ENCODE results near the gene NCBP1.
A peak's percentile ranks its signal among the peaks of the same experiment; 100 is the strongest.
"Not testable (repeated sequence)": the region's sequence is repeated elsewhere in the genome, so short reads cannot be mapped to it uniquely, and the experiment has no call there.

The NCBP1 gene

GRCh38 chr9:97675655-97676054 lies 42.0 kb downstream of the NCBP1 start:
- DNase-seq: no peak

DNA sequence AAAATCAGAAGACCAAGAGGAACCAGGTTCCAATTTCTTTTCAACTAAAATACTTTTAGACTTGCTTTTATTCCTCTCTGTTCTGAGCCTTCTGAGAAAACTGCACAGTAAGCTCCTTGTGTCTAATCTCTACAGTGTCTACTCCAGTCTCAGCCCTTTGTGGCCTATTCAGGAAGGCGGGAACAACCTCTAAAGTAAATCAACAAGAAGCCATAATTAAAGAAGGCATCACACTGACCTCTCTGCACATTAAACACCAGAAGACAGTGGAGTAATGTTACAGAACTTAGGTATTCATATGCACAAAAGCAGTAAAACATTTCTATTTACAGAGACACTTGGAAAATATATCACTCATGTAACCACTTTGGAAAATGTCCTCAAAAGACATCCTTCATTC lies 48.6 kb downstream of the NCBP1 start:
- DNase-seq: no peak

GRCh38 chr9:97688654-97689053 lies 55.0 kb downstream of the NCBP1 start:
- DNase-seq: no peak

DNA sequence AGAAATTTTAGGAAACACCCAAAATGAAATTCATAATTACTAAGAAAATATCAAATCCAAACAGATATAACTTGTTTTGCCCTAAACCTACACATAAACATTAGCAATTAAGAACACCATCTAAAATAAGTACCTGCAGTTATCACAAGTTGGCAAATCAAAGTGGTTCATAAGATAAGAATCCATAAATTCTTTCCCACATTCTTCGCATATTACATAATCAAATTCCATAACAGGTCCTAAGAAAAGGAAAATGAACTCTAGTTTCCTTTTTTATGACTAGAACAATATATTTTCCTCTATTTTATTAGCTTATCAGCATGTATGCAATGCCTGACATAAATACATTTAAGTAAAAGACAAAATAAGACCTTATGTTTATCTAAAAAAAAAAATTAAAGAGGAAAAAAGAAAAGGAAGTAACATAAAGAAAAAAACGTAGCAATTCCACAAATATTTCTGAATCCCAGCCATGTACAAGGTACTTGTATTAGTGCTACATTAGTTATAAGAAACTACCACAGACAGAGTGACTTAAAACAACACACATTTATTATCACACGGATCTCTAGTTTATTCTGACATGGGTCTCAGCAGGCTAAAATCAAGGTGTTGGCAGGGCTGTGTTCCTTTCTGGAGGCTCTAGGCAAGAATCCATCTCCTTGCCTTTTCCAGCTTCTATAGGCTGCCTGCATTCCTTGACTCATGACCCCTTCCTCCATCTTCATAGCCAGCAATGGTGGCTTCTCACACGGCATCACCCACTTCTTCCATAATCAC lies 56.0 kb downstream of the NCBP1 start:
- DNase-seq: no peak

- no peak for DNase-seq
Measured at GRCh38 chr9:97694769-97695168, 61.1 kb downstream of the NCBP1 start.

GRCh38 chr9:97695390-97695789 lies 61.8 kb downstream of the NCBP1 start:
- DNase-seq: no peak

DNA sequence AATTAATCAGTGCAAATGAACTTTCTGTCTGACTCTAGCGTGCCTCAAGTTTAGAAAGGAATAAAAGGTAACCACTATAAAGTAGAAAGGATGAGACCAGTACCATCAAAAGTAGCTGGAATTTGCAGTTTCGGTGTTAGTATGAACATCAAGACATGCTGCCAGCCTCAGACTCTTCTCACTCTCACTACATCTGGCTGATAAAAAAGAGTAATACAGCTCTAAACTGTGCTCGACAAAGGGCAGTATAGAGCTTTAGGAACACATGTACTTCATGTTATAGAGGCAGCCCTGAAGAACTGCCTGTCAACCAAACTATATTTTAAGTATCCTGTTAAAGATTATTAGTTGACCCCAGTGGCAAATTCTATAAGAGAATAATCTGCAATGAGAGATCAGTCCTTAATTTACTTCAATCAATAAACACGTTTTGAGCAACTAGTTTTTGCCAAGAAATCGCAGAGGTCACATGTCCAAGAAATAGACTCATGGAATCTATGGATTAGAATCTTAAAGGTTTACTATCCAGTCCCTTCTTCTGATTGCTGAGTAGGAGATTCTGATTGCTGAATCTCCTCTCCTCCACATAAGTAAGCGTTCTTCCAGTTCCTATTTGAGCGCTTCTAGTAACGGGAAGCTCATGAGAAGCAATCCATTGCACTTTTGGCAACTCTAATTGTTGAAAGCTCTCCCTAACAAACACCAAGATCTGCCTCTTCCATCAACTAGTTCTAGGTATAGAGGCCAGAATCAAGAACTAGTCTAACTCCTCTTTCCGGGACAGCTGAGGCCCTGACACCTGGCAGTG lies 62.6 kb downstream of the NCBP1 start:
- DNase-seq: no peak

- DNase-seq: peak; percentile 97
Measured at GRCh38 chr9:97696803-97697601, 63.4 kb downstream of the NCBP1 start, which contains the start of gene XPA. Gene XPA, minus strand, starts transcription at chr9:97697340. Its CDS starts 48 bp downstream, at chr9:97697292.

GRCh38 chr9:97697837-97698236 lies 64.2 kb downstream of the NCBP1 start:
- DNase-seq: no peak

- DNase-seq: no peak
Measured at GRCh38 chr9:97698865-97699264, 65.2 kb downstream of the NCBP1 start.

DNA sequence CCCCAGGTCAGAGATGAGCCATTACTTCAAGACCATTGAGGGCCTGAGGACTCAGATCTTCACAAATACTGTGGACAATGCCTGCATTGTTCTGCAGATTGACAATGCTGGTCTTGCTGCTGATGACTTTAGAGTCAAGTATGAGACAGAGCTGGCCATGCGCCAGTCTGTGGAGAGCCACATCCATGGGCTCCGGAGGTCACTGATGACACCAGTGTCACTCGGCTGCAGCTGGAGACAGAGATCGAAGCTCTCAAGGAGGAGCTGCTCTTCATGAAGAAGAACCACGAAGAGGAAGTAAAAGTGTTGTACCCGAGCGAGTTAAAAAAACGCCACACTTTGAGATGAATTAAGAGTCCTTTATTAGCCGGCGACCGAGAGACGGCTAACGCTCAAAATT lies 65.7 kb downstream of the NCBP1 start:
- DNase-seq: not testable (repeated sequence)

GRCh38 chr9:97699824-97700223 lies 66.2 kb downstream of the NCBP1 start:
- DNase-seq: not testable (repeated sequence)

- peak in 1 of 2 donors; percentile 22 for DNase-seq
Measured at GRCh38 chr9:97703437-97704344, 70.1 kb downstream of the NCBP1 start.

DNA sequence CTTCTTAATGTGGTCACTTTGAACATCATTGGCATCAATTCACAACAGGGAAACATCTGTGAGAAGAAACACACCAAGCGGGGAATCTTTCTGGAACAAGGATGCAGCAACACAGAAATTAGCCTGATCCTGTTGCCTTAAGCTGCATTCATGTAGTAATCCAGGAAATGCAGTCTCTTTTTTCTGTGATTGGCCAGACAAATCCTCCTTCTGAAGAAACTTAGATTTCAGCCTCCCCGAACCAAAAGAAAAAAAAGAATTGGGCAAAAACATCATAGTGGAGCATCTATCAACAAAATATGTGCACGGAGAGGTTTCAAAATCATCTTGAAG lies 70.7 kb downstream of the NCBP1 start:
- DNase-seq: no peak

GRCh38 chr9:97704851-97705250 lies 71.2 kb downstream of the NCBP1 start:
- DNase-seq: no peak

DNA sequence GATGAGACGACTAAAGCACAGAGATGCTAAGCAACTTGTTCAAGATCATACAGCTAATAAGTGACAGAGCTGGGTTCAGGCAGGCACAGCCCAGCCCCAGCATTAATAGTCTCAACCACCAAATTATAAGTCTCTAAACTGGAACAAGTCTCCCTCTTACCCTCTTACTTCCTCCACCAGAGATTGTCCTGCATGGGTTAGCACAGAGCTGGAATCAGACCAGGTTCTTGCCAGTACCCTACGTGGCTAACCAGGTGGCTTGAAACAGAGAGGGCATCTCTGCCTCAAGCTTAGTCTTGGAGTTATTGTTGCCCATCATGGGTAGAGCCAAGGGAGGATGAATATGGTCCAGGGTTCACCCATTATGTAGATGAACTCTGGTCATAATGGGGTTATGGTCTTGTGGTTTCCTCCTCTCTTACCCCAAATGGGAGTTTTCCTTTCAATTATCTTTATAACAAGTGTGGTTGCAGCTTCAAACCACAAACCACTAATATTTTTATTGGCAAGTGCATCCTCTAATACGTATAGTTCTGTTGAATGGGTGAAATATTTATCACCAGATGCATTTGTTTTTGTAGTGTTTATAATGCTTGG lies 71.8 kb downstream of the NCBP1 start:
- DNase-seq: no peak

DNA sequence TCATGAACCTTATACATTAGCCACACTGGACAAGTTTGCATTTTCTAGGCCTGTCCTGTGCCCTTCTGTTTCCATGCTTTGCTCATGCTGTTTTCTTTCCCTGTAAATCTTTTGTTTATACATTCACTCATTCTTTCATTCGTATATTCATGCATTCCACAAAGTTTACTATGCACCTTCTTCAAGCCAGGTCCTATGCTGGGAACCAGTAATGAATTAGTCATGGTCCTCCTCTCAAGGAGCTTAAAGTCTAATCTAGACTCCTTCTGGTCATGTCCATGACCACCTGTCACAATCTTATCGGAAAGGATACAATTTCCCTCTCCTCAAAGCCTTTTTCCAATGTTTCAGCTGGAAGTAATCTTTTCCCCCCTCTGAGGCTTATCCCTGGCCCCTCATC lies 72.6 kb downstream of the NCBP1 start:
- no peak for DNase-seq

DNA sequence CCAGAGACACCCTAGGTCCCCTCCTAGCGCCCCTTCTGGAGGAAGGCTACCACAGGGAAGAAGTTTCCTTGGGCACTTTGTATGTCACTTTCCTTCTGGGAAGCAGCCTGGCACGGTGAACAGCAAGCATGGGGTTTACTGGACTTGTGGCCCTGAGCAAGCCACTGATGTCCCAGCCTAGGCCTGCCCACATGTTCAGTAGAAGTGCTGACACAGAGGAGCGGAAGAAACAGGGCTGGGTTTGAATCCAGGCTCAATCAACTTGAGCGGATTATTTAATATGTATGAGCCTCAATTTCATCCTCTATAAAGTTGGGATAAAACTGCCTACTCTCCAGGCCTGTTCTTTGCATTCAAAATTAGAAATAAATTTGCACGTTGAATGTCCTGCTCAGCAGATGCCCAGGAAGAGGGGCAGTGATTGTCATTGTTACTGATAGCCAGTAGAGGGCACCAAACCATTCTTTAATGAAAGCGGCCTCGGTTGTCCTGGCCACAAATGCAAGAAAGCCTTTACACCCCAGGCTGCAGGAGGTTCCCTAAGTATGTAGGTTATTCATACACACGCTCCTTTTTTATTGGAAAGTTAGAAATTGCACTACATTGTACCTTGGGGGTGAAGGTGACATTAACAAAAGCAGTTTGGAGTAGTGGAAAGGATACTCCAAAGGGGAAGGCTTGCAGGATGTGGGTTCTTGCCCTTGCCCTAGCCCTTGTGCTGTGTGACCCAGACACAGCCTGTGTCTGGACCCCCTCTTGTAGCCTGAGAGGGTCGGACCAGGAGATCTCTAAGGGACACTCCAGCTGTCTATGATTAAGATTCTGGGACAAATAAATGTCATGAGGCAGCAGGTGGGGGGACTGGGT lies 77.0 kb downstream of the NCBP1 start:
- DNase-seq: peak; percentile 41 to 48

GRCh38 chr9:97711223-97711626 lies 77.6 kb downstream of the NCBP1 start:
- no peak for DNase-seq

- no peak for DNase-seq
Measured at GRCh38 chr9:97714435-97714834, 80.8 kb downstream of the NCBP1 start.

DNA sequence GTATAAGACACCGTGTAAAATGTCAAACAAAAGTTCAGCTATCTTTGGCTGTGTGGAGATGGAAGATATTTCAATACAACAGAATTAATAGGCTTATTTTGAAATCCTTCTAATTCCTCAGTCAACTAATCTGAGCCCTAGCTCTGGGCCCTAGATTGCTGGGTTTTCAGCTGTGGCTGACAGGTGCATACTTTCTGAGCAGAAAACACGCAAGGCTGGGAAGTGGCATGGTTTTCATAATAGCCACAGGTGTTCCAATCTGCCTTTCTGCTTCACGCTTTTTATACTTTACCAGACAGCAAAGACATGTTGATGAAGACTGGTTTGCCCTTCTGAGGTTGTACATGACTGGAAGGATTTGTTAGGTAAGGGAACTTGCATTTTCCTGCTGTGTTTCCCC lies 84.2 kb downstream of the NCBP1 start:
- no peak for DNase-seq
